CD14-positive monocyte (primary cell): ENCODE measurements around the gene NAA60. TPM values are rescaled to one million over a fixed set of nuclear protein-coding genes. Genes with fewer than 3 reads are reported as not detected.

Experiments used
- DNase-seq, 3 donors: peaks; one replicate each; pipeline ENCODE4 v3.0.0-alpha.2; 2011 to 2022
- H2AFZ ChIP-seq: 2 replicates; pipeline ENCODE4 v1.6.0; 2012; ENCODE audit warnings: mild to moderate bottlenecking, low read depth, low read length, inconsistent platforms; ENCODE audit not compliant: insufficient read depth, poor library complexity, severe bottlenecking
- H3K27ac ChIP-seq, 2 donors: 1 replicate in 1 of 2; 2 replicates in 1 of 2; pipeline ENCODE4 v1.5.1; 2012 to 2013; ENCODE audit warnings: low read length in 2 of 2, control low read depth in 1 of 2, inconsistent platforms in 1 of 2, low read depth in 1 of 2, mild to moderate bottlenecking in 1 of 2
- H3K27me3 ChIP-seq, 2 donors: one replicate each; pipeline versions ENCODE4 v1.6.0 to v1.6.1; 2011 to 2013; ENCODE audit warnings: low read length in 2 of 2; ENCODE audit not compliant: control insufficient read depth in 2 of 2, insufficient read depth in 2 of 2
- H3K36me3 ChIP-seq, 2 donors: replicated peaks in 1 of 2; 1 replicate in 1 of 2; 2 replicates in 1 of 2; pipeline versions ENCODE4 v1.5.1 to v1.6.1; 2012 to 2013; ENCODE audit warnings: low read length in 2 of 2, control low read depth in 1 of 2, inconsistent platforms in 1 of 2, mild to moderate bottlenecking in 1 of 2; ENCODE audit not compliant: insufficient read depth in 2 of 2, control insufficient read depth in 1 of 2
- H3K4me1 ChIP-seq, 2 donors: 1 replicate in 1 of 2; 2 replicates in 1 of 2; pipeline versions ENCODE4 v1.5.1 to v1.6.1; 2012 to 2013; ENCODE audit warnings: low read length in 2 of 2, control low read depth in 1 of 2, inconsistent platforms in 1 of 2, mild to moderate bottlenecking in 1 of 2, moderate library complexity in 1 of 2; ENCODE audit not compliant: insufficient read depth in 2 of 2, control insufficient read depth in 1 of 2
- H3K4me2 ChIP-seq: replicated peaks from 2 replicates; pipeline ENCODE3; 2012; ENCODE audit warnings: low read length, moderate library complexity, mild to moderate bottlenecking; ENCODE audit not compliant: poor library complexity, severe bottlenecking; ENCODE audit errors: extremely low read depth
- H3K4me3 ChIP-seq, 3 experiments: fragments of 200-600 bp in 1 of 3; sonication (generic) in 1 of 3; replicated peaks in 1 of 3; 1 replicate in 2 of 3; 2 replicates in 1 of 3; pipeline ENCODE4 v1.5.1; 2011 to 2013; ENCODE audit warnings: low read length in 3 of 3, mild to moderate bottlenecking in 3 of 3, control low read depth in 2 of 3, low read depth in 2 of 3, inconsistent platforms in 1 of 3, moderate library complexity in 1 of 3
- H3K79me2 ChIP-seq: 2 replicates; pipeline ENCODE4 v1.6.0; 2012; ENCODE audit warnings: mild to moderate bottlenecking, control low read depth, inconsistent platforms, low read length, moderate library complexity; ENCODE audit not compliant: insufficient read depth
- H3K9ac ChIP-seq: 2 replicates; pipeline ENCODE4 v1.6.0; 2017; ENCODE audit warnings: low read length, mild to moderate bottlenecking; ENCODE audit not compliant: insufficient read depth, poor library complexity, severe bottlenecking
- H3K9me3 ChIP-seq, 2 donors: replicated peaks in 1 of 2; 1 replicate in 1 of 2; 2 replicates in 1 of 2; pipeline versions ENCODE4 v1.5.1 to v1.6.1; 2012 to 2013; ENCODE audit warnings: low read length in 2 of 2, control low read depth in 1 of 2; ENCODE audit not compliant: control insufficient read depth in 1 of 2, insufficient read depth in 1 of 2
- H4K20me1 ChIP-seq: 2 replicates; pipeline ENCODE4 v1.6.0; 2012; ENCODE audit warnings: mild to moderate bottlenecking, low read length, control low read depth, moderate library complexity; ENCODE audit not compliant: insufficient read depth
- H3K27ac Mint-ChIP-seq, 7 donors: one replicate each; pipeline ENCODE4 v1.8.0; 2020; ENCODE audit warnings: mild to moderate bottlenecking in 7 of 7, mixed read lengths in 7 of 7, moderate library complexity in 6 of 7, inconsistent platforms in 2 of 7
- H3K27me3 Mint-ChIP-seq, 3 donors: one replicate each; pipeline ENCODE4 v1.8.0; 2021 to 2022; ENCODE audit warnings: low read depth in 3 of 3, mild to moderate bottlenecking in 3 of 3, mixed read lengths in 3 of 3, moderate library complexity in 3 of 3, inconsistent platforms in 1 of 3
- H3K36me3 Mint-ChIP-seq, 2 donors: one replicate each; pipeline ENCODE4 v1.8.0; 2020; ENCODE audit warnings: mixed read lengths in 2 of 2, inconsistent platforms in 1 of 2, mild to moderate bottlenecking in 1 of 2
- H3K4me1 Mint-ChIP-seq: one replicate; pipeline ENCODE4 v1.8.0; 2020; ENCODE audit warnings: mild to moderate bottlenecking, mixed read lengths
- H3K4me3 Mint-ChIP-seq, 2 donors: one replicate each; pipeline ENCODE4 v1.8.0; 2020; ENCODE audit warnings: mild to moderate bottlenecking in 2 of 2, mixed read lengths in 2 of 2, moderate library complexity in 1 of 2
- H3K9me3 Mint-ChIP-seq, 7 donors: one replicate each; pipeline ENCODE4 v1.8.0; 2020 to 2022; ENCODE audit warnings: mixed read lengths in 7 of 7, mild to moderate bottlenecking in 6 of 7, moderate library complexity in 6 of 7, inconsistent platforms in 2 of 7
- CTCF ChIP-seq: fragments of 200-600 bp; IDR thresholded peaks from one replicate; pipeline ENCODE4 v1.8.0; 2022; ENCODE audit warnings: antibody characterized with exemption, mild to moderate bottlenecking
- WGBS: methylation state at CpG from one replicate; pipeline ENCODE4 v1.1.5; 2013; ENCODE audit warnings: missing lambda C conversion rate; ENCODE audit not compliant: insufficient coverage; 5-methylcytosine and 5-hydroxymethylcytosine counted together
- intact Hi-C, 2 donors: fragments of 100-400 bp; cut with micrococcal nuclease; formaldehyde crosslinking; loops; one replicate each; pipeline versions ENCODE4 v1.15.0 to v1.15.1; 2023
- polyA plus RNA-seq, 3 donors: library from polyadenylated mRNA; depleted of rRNA in 1 of 3; unstranded in 2 of 3; stranded (reverse) in 1 of 3; fragments of 300-500 nt in 2 of 3; fragments of >200 nt in 1 of 3; fragmentation: Illumina TruSeq in 2 of 3; gene quantifications; 1 replicate in 2 of 3; 2 replicates in 1 of 3; pipeline ENCODE4 v1.2.3, GENCODE V29; 2012 to 2021

NAA60 gene
- polyA plus RNA-seq, 3 donors = 19.5 to 48.8 (median 29.7) TPM

- H3K36me3 ChIP-seq = peaks cover 4 to 8% of the 10 kb centered on the region in 2 donors
- no peak overlapping the region for H3K4me3 ChIP-seq
- no peak overlapping the region for H2AFZ ChIP-seq
- intact Hi-C loops = no loop called here
- DNase-seq = no peak
- H3K9me3 ChIP-seq = no peaks in the 10 kb centered on the region
- H3K4me1 ChIP-seq = no peaks in the 10 kb centered on the region
- no peak overlapping the region for H3K27ac ChIP-seq
- peaks cover 0 to 2% (median 0%) of the 10 kb centered on the region in 3 donors for H3K27me3 Mint-ChIP-seq
- no peak overlapping the region for H3K4me2 ChIP-seq
- H3K9me3 Mint-ChIP-seq = peaks cover 0 to 4% (median 0%) of the 10 kb centered on the region in 7 donors
- no peak for TF ChIP-seq CTCF
- H3K9ac ChIP-seq = no peak overlapping the region
- peaks cover 18 to 25% of the 10 kb centered on the region in 2 donors for H3K36me3 Mint-ChIP-seq
- no peaks in the 10 kb centered on the region for H4K20me1 ChIP-seq
- H3K4me3 Mint-ChIP-seq = no peak overlapping the region
- no peaks in the 10 kb centered on the region for H3K27me3 ChIP-seq
- no peaks in the 10 kb centered on the region for H3K79me2 ChIP-seq
- no CpG with 5 or more reads among the region's 3 CpGs for WGBS
- no peak overlapping the region for H3K27ac Mint-ChIP-seq
- peaks cover 4% of the 10 kb centered on the region for H3K4me1 Mint-ChIP-seq
Measured at GRCh38 chr16:3523281-3523680, 79.8 kb downstream of the NAA60 start.

- TF ChIP-seq CTCF = no peak
- Histone ChIP-seq H3K79me2 (no peaks in the 10 kb centered on the region), H3K27ac (no peak overlapping the region), H3K4me1 (no peaks in the 10 kb centered on the region), H2AFZ (no peak overlapping the region), H3K4me2 (no peak overlapping the region), H3K4me3 (no peak overlapping the region), H3K9ac (no peak overlapping the region), H3K9me3 (no peaks in the 10 kb centered on the region), H3K36me3 (peaks cover 8 to 10% of the 10 kb centered on the region in 2 donors), H4K20me1 (no peaks in the 10 kb centered on the region), H3K27me3 (no peaks in the 10 kb centered on the region)
- peaks cover 13 to 15% of the 10 kb centered on the region in 2 donors for H3K36me3 Mint-ChIP-seq
- no peak overlapping the region for H3K4me3 Mint-ChIP-seq
- H3K27ac Mint-ChIP-seq = peak overlapping the region in 2 of 7 donors; percentile 2 to 25
- peaks cover 0 to 2% (median 0%) of the 10 kb centered on the region in 3 donors for H3K27me3 Mint-ChIP-seq
- peaks cover 0 to 4% (median 0%) of the 10 kb centered on the region in 7 donors for H3K9me3 Mint-ChIP-seq
- intact Hi-C loops = no loop called here
- H3K4me1 Mint-ChIP-seq = peaks cover 4% of the 10 kb centered on the region
- 100% methylated on average over 3 of the region's 5 CpGs for WGBS
- no peak for DNase-seq
Measured at GRCh38 chr16:3525951-3526350, 82.5 kb downstream of the NAA60 start.
